ENCODE results near the gene B3GAT1. TPM values are rescaled to one million over a fixed set of nuclear protein-coding genes. Genes with fewer than 3 reads are reported as not detected.

Gene B3GAT1
- total and polyA plus RNA-seq, 2 of the 13 experiments (the other 11 are each of a cell fraction or from before 2014, with no cell fraction given): not detected

DNA sequence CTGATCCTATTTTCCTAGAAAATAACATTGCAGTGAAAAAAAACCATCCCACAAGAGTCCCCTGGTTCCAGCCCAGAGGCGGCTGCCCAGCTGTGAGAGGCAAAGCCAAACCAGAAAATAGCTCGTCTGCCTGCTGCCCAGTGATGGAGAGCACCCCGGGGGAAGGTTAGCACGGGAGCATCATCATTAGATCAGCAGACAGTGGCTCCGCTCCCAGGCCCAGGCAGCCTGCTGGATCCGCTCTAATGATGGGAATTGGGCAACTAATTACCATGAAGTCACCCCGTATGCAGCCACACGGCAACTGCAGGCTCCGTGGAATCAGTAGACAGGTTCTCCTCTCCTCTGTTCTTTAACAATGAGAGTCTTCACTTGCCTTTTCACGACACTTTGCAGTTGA is 17.1 kb upstream of the B3GAT1 start:
- H2AFZ ChIP-seq (ENCODE audit: low read length): no peak overlapping the region
- H3K79me2 ChIP-seq (ENCODE audit: insufficient read depth, low read length): no peaks in the 10 kb centered on the region
- BruUV-seq (replicated peaks): no TSS peak
- no peaks in the 10 kb centered on the region for H4K20me1 ChIP-seq (ENCODE audit: insufficient read depth, low read length)
- H3K27ac ChIP-seq (ENCODE audit: extremely low read length, insufficient read depth, low read length): no peak overlapping the region
- FAIRE-seq: no peak
- no peak overlapping the region for H3K4me3 ChIP-seq (replicated peaks in 1 of 3; ENCODE audit: insufficient read depth in 1 of 3, low read depth in 2 of 3, low read length in 3 of 3)
- H3K4me2 ChIP-seq (ENCODE audit: low read depth, low read length): no peak overlapping the region
- TF ChIP-seq RELA (CRISPR knock-in tag; IDR thresholded peaks at IDR 0.05): no peak
- TF ChIP-seq RBAK (CRISPR knock-in tag; IDR thresholded peaks at IDR 0.05): no peak
- no peak for TF ChIP-seq ZNF850 (CRISPR knock-in tag; conservative IDR thresholded peaks at IDR 0.05)
- TF ChIP-seq MED1 (CRISPR knock-in tag; IDR thresholded peaks at IDR 0.05): no peak
- no peak for TF ChIP-seq ZNF557 (CRISPR knock-in tag; IDR thresholded peaks at IDR 0.05)
- TF ChIP-seq YEATS4 (CRISPR knock-in tag; IDR thresholded peaks at IDR 0.05; ENCODE audit: borderline replicate concordance): no peak
- TF ChIP-seq SP140L (CRISPR knock-in tag; IDR thresholded peaks at IDR 0.05; ENCODE audit: borderline replicate concordance): no peak
- no peak for TF ChIP-seq RNF219 (CRISPR knock-in tag; IDR thresholded peaks at IDR 0.05)
- no peak for TF ChIP-seq ZNF737 (CRISPR knock-in tag; IDR thresholded peaks at IDR 0.05; ENCODE audit: borderline replicate concordance)
- TF ChIP-seq HMGA1 (CRISPR knock-in tag; conservative IDR thresholded peaks at IDR 0.05): no peak
- TF ChIP-seq, protein P1, sequence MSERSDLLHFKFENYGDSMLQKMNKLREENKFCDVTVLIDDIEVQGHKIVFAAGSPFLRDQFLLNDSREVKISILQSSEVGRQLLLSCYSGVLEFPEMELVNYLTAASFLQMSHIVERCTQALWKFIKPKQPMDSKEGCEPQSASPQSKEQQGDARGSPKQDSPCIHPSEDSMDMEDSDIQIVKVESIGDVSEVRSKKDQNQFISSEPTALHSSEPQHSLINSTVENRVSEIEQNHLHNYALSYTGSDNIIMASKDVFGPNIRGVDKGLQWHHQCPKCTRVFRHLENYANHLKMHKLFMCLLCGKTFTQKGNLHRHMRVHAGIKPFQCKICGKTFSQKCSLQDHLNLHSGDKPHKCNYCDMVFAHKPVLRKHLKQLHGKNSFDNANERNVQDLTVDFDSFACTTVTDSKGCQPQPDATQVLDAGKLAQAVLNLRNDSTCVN (CRISPR knock-in tag; IDR thresholded peaks at IDR 0.05; ENCODE audit: borderline replicate concordance): no peak
- 0% methylated on average over 5 of the region's 10 CpGs for WGBS (ENCODE audit: low lambda C conversion rate)
- H3K9ac ChIP-seq (ENCODE audit: insufficient read depth, low read depth, low read length): no peak overlapping the region
- H3K27me3 ChIP-seq (ENCODE audit: control insufficient read depth in 1 of 2, insufficient read depth in 2 of 2, low read length in 2 of 2): peaks cover 5 to 50% of the 10 kb centered on the region in 2 experiments
- H3K36me3 ChIP-seq (replicated peaks in 1 of 2; ENCODE audit: control insufficient read depth in 1 of 2, insufficient read depth in 2 of 2, low read length in 2 of 2): no peaks in the 10 kb centered on the region
- POLR2A ChIA-PET: no interaction called here
- intact Hi-C loops (cut with micrococcal nuclease; ENCODE audit: unreplicated experiment): no loop called here
- no peaks in the 10 kb centered on the region for H3K4me1 ChIP-seq (ENCODE audit: insufficient read depth, low read length)
- no peak for ATAC-seq
- H3K9me3 ChIP-seq (ENCODE audit: low read length): no peaks in the 10 kb centered on the region
- in situ Hi-C loops (cut with HindIII; ENCODE audit: extremely low pct_ligation_motif_present, low pct_unique_long_range_greater_than_20kb): no loop called here
- DNase-seq (ENCODE audit: low spot score): no peak
- CTCF ChIA-PET (ENCODE audit: low intra/inter-chr PET ratio, low total read pairs): no interaction called here
